ENCODE data around the gene CMYA5. TPM values are rescaled to one million over a fixed set of nuclear protein-coding genes. Genes with fewer than 3 reads are reported as not detected.

CMYA5 gene
- total RNA-seq, 2 experiments from 2014 or later = 0.20 to 0.22 TPM

GRCh38 chr5:79795764-79796398 is 106.2 kb downstream of the CMYA5 start:
- Mint-ChIP-seq H3K27ac (no peak overlapping the region), H3K9me3 (no peaks in the 10 kb centered on the region), H3K36me3 (ENCODE audit: low read depth) (no peaks in the 10 kb centered on the region), H3K4me3 (no peak overlapping the region), H3K27me3 (no peaks in the 10 kb centered on the region), H3K4me1 (ENCODE audit: low read depth) (no peaks in the 10 kb centered on the region)
- DNase-seq = no peak
- H3K27me3 ChIP-seq (ENCODE audit: control insufficient read depth in 1 of 2, insufficient read depth in 2 of 2, low read length in 2 of 2) = no peaks in the 10 kb centered on the region
- peaks cover 1% of the 10 kb centered on the region for H3K4me1 ChIP-seq (ENCODE audit: insufficient read depth, low read length)
- no peaks in the 10 kb centered on the region for H3K36me3 ChIP-seq (ENCODE audit: insufficient read depth, low read length)
- CTCF ChIA-PET = interaction anchor here (1.0 kb wide), 1 partner anchor 55 kb away, joined by 3 read pairs; no protein-coding TSS in a partner anchor
- no peaks in the 10 kb centered on the region for H3K9me3 ChIP-seq (ENCODE audit: control insufficient read depth in 1 of 2, insufficient read depth in 1 of 2, low read length in 2 of 2)
- POLR2A ChIA-PET = no interaction called here
- intact Hi-C loops (cut with DNase I, micrococcal nuclease) = no loop called here
- no peak overlapping the region for H3K27ac ChIP-seq (ENCODE audit: low read depth in 1 of 2, low read length in 2 of 2)
- no peak overlapping the region for H3K4me3 ChIP-seq (ENCODE audit: low read length)
- no peak for ATAC-seq (ENCODE audit: poor library complexity)
- no peak for TF ChIP-seq CTCF (IDR thresholded peaks at IDR 0.05)

- ChIA-PET POLR2A (no interaction called here), CTCF (no interaction called here)
- no peaks in the 10 kb centered on the region for H3K27me3 ChIP-seq (ENCODE audit: control insufficient read depth in 1 of 2, insufficient read depth in 2 of 2, low read length in 2 of 2)
- H3K9me3 ChIP-seq (ENCODE audit: control insufficient read depth in 1 of 2, insufficient read depth in 1 of 2, low read length in 2 of 2) = no peaks in the 10 kb centered on the region
- H3K4me1 Mint-ChIP-seq (ENCODE audit: low read depth) = peaks cover 13% of the 10 kb centered on the region
- no peaks in the 10 kb centered on the region for H3K36me3 ChIP-seq (ENCODE audit: insufficient read depth, low read length)
- no peak for TF ChIP-seq CTCF (IDR thresholded peaks at IDR 0.05)
- DNase-seq = no peak
- H3K4me3 Mint-ChIP-seq = no peak overlapping the region
- no peak overlapping the region for H3K27ac Mint-ChIP-seq
- ATAC-seq (ENCODE audit: poor library complexity) = no peak
- no peak overlapping the region for H3K27ac ChIP-seq (ENCODE audit: low read depth in 1 of 2, low read length in 2 of 2)
- intact Hi-C loops (cut with DNase I, micrococcal nuclease) = no loop called here
- H3K9me3 Mint-ChIP-seq = no peaks in the 10 kb centered on the region
- H3K36me3 Mint-ChIP-seq (ENCODE audit: low read depth) = no peaks in the 10 kb centered on the region
- no peaks in the 10 kb centered on the region for H3K27me3 Mint-ChIP-seq
- H3K4me3 ChIP-seq (ENCODE audit: low read length) = no peak overlapping the region
- peaks cover 5% of the 10 kb centered on the region for H3K4me1 ChIP-seq (ENCODE audit: insufficient read depth, low read length)
Measured at GRCh38 chr5:79798893-79799590, 109.4 kb downstream of the CMYA5 start.

GRCh38 chr5:79800979-79801827 is 111.6 kb downstream of the CMYA5 start:
- no peaks in the 10 kb centered on the region for H3K9me3 ChIP-seq (ENCODE audit: control insufficient read depth in 1 of 2, insufficient read depth in 1 of 2, low read length in 2 of 2)
- H3K4me1 ChIP-seq (ENCODE audit: insufficient read depth, low read length) = peaks cover 5% of the 10 kb centered on the region
- DNase-seq = no peak
- Mint-ChIP-seq H3K36me3 (ENCODE audit: low read depth) (no peaks in the 10 kb centered on the region), H3K27ac (no peak overlapping the region), H3K9me3 (no peaks in the 10 kb centered on the region), H3K27me3 (no peaks in the 10 kb centered on the region), H3K4me1 (ENCODE audit: low read depth) (peaks cover 13% of the 10 kb centered on the region), H3K4me3 (no peak overlapping the region)
- ChIA-PET POLR2A (no interaction called here), CTCF (no interaction called here)
- no peaks in the 10 kb centered on the region for H3K36me3 ChIP-seq (ENCODE audit: insufficient read depth, low read length)
- no peak overlapping the region for H3K27ac ChIP-seq (ENCODE audit: low read depth in 1 of 2, low read length in 2 of 2)
- no peak overlapping the region for H3K4me3 ChIP-seq (ENCODE audit: low read length)
- TF ChIP-seq CTCF (IDR thresholded peaks at IDR 0.05) = no peak
- intact Hi-C loops (cut with DNase I, micrococcal nuclease) = no loop called here
- no peaks in the 10 kb centered on the region for H3K27me3 ChIP-seq (ENCODE audit: control insufficient read depth in 1 of 2, insufficient read depth in 2 of 2, low read length in 2 of 2)
- no peak for ATAC-seq (ENCODE audit: poor library complexity)
